Raji (cell line): ENCODE data around the gene KLHL30.

Source experiments
- POLR2A ChIP-seq: IDR thresholded peaks from 2 replicates; pipeline ENCODE4 v1.6.1; 2011; ENCODE audit warnings: low read depth, low read length, control low read depth; ENCODE audit not compliant: insufficient read depth

KLHL30 gene

GRCh38 chr2:238143239-238143951, 4.9 kb downstream of the KLHL30 start:
- no peak for TF ChIP-seq POLR2A

DNA sequence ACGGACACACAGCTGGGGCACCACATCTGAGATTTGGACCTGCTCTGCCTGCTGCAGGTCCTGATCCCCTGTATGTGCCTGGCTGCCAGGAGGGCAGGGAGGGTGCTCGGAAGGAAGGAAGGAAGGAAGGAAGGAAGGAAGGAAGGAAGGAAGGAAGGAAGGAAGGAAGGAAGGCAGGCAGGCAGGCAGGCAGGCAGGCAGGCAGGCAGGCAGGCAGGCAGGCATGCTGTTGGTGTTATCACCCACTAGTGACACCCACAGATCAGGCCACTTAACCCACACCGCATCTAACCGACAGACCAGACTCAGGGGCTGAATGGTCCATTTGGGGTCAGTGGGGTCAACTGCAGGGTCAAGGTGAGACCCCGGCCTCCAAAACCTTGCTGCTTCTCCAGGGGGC, 5.8 kb downstream of the KLHL30 start:
- no peak for TF ChIP-seq POLR2A

DNA sequence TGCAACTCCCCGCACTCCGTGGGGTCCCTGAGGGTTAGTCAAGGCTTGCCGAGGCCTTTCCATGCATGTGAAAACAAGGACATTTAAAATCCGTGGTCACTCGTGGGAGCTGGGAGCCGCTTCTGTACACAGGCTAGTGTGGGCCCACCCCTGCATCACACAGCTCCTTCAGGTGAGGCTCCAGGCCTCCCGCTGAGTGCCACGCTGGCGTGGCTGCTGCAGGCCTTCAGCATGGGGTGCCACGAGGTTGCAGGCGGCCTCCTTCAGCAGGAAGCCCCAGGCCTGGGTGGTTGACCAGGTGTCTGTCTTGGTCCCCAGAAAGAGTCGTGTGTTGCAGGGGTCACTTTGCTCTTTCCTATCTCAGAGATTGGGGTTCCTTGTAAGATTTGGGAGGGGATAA, 6.6 kb downstream of the KLHL30 start:
- TF ChIP-seq POLR2A: no peak

DNA sequence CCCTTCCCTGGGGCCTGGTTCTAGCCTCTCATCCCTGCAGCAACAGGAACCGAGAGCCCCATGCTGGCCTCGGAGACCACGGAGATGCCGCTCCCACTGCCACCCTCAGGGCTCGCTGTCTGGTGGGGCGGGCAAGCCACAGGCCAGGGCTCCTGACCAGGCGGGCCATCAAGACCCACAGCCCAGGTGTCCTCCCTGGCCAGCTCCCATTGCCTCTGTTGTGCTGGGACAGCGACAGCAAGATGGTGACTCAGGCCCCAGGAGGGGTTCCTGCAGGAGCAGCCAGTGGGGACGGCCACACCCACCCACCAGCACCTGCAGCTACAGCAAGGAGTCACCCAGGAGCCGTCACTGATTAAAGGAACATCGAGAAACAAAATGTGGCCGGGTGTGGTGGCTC, 7.4 kb downstream of the KLHL30 start:
- no peak for TF ChIP-seq POLR2A

GRCh38 chr2:238146884-238147544, 8.5 kb downstream of the KLHL30 start:
- no peak for TF ChIP-seq POLR2A

DNA sequence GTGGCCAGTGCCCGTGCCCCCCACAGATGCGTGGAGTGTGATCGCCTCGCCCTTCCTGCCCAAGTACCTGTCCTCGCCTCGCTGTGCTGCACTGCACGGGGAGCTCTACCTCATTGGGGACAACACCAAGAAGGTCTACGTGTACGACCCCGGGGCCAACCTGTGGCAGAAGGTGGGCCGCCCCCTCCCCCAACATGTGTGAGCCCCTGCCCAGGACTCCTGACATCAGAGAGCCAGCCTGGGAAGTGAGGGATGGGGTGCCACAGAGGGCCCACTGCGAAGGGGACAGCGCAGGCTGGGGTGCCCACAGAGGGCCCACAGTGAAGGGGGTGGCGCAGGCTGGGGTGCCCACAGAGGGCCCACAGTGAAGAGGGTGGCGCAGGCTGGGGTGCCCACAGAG, 10.5 kb downstream of the KLHL30 start:
- no peak for TF ChIP-seq POLR2A

- no peak for TF ChIP-seq POLR2A
Measured at GRCh38 chr2:238149841-238150572, 11.5 kb downstream of the KLHL30 start.

GRCh38 chr2:238150686-238151085, 12.2 kb downstream of the KLHL30 start:
- no peak for TF ChIP-seq POLR2A

GRCh38 chr2:238151205-238151604, 12.7 kb downstream of the KLHL30 start:
- TF ChIP-seq POLR2A: no peak

DNA sequence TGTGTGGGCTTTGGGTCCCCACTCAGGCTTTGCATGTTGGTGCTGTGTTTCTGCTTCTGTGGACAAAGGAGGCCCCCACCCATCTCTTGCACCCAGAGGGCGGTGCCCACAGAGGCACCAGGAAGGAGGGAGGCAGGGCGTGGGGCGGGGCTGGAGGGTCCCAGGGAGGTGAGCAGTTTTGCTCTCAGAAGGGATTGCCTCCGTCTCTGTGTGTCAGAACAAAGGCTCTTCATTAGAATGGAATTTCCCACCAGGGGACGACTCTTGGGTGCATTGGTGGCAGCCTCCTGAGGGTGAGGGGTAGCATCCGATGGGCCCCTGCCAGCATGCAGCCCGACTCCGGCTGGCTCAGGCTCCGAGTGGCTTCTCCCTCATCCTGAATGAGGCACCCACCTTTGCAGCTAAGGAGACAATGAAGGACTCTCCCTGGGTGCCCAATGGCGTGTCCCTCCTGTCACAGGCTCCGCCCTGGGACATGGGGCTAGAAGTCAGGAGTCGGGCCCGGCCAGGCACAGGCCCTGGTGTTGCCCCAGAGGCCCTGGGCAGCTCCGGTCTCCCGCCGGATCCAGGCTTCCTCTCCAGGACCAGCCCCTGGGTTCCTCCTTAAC, 13.3 kb downstream of the KLHL30 start:
- no peak for TF ChIP-seq POLR2A

DNA sequence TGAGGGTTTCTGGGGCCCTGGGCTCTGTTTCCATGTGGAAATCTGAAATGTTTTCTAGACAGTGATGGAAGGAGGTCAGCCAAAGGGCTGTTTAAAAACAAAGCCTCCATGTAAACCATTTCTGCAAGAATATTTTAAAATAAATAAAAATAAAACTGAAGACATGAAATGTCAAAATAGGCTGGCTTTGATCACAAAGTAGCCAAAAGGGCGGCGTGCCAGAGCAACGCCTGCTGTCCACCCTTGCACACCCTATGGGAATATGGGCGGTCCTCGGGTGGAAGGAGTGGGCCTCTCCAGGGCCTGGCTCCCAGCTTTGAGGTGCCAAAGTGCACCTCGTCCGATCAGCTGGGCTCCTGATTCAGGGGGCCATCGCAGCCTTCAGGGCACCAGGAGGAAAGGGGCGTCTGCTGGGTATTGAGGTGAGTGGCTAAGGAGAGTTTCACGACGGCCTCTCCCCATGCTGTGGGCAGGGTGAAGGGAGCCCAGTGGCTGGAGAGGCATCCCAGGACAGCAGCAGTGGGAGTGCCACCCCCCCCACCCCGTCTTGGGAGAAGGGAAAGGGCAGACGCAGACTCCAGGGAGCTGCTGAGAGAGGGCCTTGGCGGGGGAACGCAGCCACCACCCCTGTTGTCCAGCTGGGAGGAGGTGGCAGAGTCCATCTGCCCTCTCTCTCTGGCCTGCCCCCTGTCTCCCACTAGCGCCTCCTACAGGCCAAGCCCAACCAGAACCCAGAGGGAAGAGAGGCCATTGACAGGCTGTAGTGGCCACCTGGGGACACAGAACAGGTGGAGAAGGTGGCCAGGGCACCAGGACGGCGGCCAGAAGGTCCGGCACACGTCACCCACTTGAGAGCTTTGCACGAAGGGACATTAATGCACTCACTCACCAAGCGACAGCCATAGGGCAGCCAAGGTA, 14.6 kb downstream of the KLHL30 start:
- TF ChIP-seq POLR2A: no peak

DNA sequence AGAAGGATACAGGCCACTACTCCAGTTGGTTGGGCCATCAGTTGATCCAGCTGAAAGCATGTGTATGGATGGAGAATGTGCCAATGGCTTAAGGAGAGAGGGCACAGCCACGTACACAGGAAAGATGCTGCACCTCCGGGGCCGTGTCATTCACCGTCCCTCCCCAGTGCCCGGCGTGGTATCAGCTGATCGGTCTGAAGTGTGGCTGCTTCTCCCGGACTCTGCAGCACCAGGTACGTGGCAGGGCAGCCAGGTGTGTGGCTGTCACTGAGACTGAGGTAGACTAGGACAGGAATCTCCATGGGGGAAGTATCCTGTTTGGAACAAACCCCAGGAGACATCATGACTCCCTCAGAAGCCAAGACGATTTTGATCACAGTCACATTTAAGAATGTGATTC, 16.1 kb downstream of the KLHL30 start:
- no peak for TF ChIP-seq POLR2A

DNA sequence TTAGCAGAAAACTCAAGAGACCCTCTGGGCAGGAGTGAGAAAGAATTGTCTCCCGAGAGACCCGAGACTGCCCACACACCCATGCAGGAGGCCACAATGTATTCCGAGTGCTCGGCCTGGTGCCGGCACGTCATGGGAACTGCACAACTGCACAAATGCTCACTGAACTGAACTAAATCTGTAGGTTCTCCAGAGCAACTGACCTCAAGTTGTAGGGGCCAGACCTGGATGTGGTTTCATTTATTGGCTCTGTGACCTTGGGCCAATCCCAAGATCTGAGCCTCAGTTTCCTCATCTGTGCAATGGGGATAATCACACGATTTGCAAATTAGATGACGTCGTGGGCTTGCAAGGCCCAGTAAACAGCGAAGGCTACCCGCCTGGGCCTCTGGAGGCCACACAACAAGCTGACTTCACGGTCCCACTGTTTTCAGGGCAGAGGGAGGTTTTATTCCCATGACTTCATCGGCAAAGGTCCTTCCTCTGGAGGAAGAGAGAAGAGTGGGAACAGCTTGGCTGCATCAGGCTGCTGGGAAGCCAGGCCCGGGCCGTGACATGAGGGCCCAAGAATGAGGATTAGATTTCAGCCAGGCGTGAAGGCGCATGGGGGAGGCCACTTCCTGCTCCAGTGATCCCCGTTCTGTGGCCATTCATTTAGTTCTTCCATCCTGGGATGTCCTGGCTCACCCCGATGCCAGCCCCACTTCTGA, 16.7 kb downstream of the KLHL30 start:
- TF ChIP-seq POLR2A: no peak
